IMR-90 (cell line): ENCODE results near the gene RNF130. TPM values are rescaled to one million over a fixed set of nuclear protein-coding genes. Genes with fewer than 3 reads are reported as not detected.

ENCODE experiments used
- ATAC-seq: fragments of 200-7000 bp; cut with Tn5 transposase; 2 replicates; pipeline ENCODE4 v1.9.1; 2020; ENCODE audit warnings: low read depth, mild to moderate bottlenecking, moderate library complexity
- BruUV-seq: library from RNA; stranded (reverse); fragments of 400-500 nt; replicated peaks from 2 replicates; lab custom pipeline; 2021; lab: Mats Ljungman, UMichigan
- CTCF ChIA-PET: fragments of 300-600 bp; formaldehyde crosslinking; extraction: SDS; loops from one replicate; lab custom pipeline; 2021; ENCODE audit warnings: antibody characterized with exemption; lab: Yijun Ruan, JAX
- POLR2A ChIA-PET: fragments of 300-600 bp; sonication (Branson Sonifier 250); formaldehyde crosslinking; loops from one replicate; lab custom pipeline; 2022; ENCODE audit warnings: antibody characterized with exemption; ENCODE audit not compliant: unreplicated experiment; lab: Charles Lee
- DNase-seq: peaks from one replicate; pipeline ENCODE4 v3.0.0; 2013
- H2AFZ ChIP-seq: replicated peaks from 2 replicates; pipeline ENCODE3; 2013; ENCODE audit warnings: low read length, mild to moderate bottlenecking; ENCODE audit not compliant: poor library complexity
- H2AK5ac ChIP-seq: 2 replicates; pipeline ENCODE4 v1.6.1; 2013; ENCODE audit warnings: low read depth, low read length, inconsistent platforms
- H2AK9ac ChIP-seq: replicated peaks from 2 replicates; pipeline ENCODE3; 2013; ENCODE audit warnings: mild to moderate bottlenecking, low read depth, low read length, moderate library complexity; ENCODE audit not compliant: poor library complexity
- H2BK120ac ChIP-seq: 2 replicates; pipeline ENCODE4 v1.6.1; 2013; ENCODE audit warnings: low read depth, low read length, inconsistent platforms
- H2BK15ac ChIP-seq: 3 replicates; pipeline ENCODE4 v1.6.1; 2013; ENCODE audit warnings: low read depth, low read length, inconsistent platforms
- H2BK20ac ChIP-seq: 2 replicates; pipeline ENCODE4 v1.6.1; 2013; ENCODE audit warnings: low read depth, mild to moderate bottlenecking, inconsistent platforms, low read length, moderate library complexity
- H2BK5ac ChIP-seq: 2 replicates; pipeline ENCODE4 v1.6.1; 2013; ENCODE audit warnings: mild to moderate bottlenecking, low read depth, low read length, inconsistent platforms; ENCODE audit not compliant: poor library complexity, severe bottlenecking
- H3K14ac ChIP-seq: replicated peaks from 2 replicates; pipeline ENCODE4 v1.6.1; 2013; ENCODE audit warnings: low read depth, low read length, inconsistent platforms
- H3K18ac ChIP-seq: 2 replicates; pipeline ENCODE4 v1.6.1; 2013; ENCODE audit warnings: low read depth, low read length, control low read depth
- H3K23ac ChIP-seq: 2 replicates; pipeline ENCODE4 v1.6.1; 2013; ENCODE audit warnings: low read depth, low read length, inconsistent platforms
- H3K27ac ChIP-seq: 2 replicates; pipeline ENCODE4 v1.5.1; 2013; ENCODE audit warnings: mild to moderate bottlenecking, control low read depth, low read length; ENCODE audit not compliant: insufficient read depth
- H3K27me3 ChIP-seq: 2 replicates; pipeline ENCODE4 v1.6.1; 2013; ENCODE audit warnings: low read length; ENCODE audit not compliant: control insufficient read depth, insufficient read depth
- H3K36me3 ChIP-seq: 2 replicates; pipeline ENCODE4 v1.6.1; 2013; ENCODE audit warnings: low read length, mixed read lengths; ENCODE audit not compliant: control insufficient read depth, insufficient read depth
- H3K4ac ChIP-seq: 2 replicates; pipeline ENCODE4 v1.6.1; 2013; ENCODE audit warnings: low read depth, low read length, inconsistent platforms
- H3K4me1 ChIP-seq: 2 replicates; pipeline ENCODE4 v1.6.1; 2013; ENCODE audit warnings: low read length, mixed read lengths; ENCODE audit not compliant: control insufficient read depth, insufficient read depth
- H3K4me2 ChIP-seq: 2 replicates; pipeline ENCODE4 v1.6.1; 2013; ENCODE audit warnings: low read depth, mild to moderate bottlenecking, control low read depth, low read length, moderate library complexity
- H3K4me3 ChIP-seq: 2 replicates; pipeline ENCODE4 v1.5.1; 2013; ENCODE audit warnings: low read depth, mild to moderate bottlenecking, control low read depth, low read length, moderate library complexity; ENCODE audit not compliant: insufficient read depth
- H3K56ac ChIP-seq: 2 replicates; pipeline ENCODE4 v1.6.1; 2013; ENCODE audit warnings: low read length, inconsistent platforms; ENCODE audit not compliant: insufficient read depth; ENCODE audit errors: extremely low read depth
- H3K79me1 ChIP-seq, 2 experiments: 2 replicates each; pipeline ENCODE4 v1.6.1; 2013; ENCODE audit warnings: low read length in 2 of 2, inconsistent platforms in 1 of 2, low read depth in 1 of 2
- H3K9ac ChIP-seq: 2 replicates; pipeline ENCODE4 v1.6.1; 2013; ENCODE audit warnings: low read depth, low read length, control low read depth
- H3K9me1 ChIP-seq: 2 replicates; pipeline ENCODE4 v1.6.1; 2013; ENCODE audit warnings: low read length, inconsistent platforms; ENCODE audit not compliant: insufficient read depth
- H3K9me3 ChIP-seq: 2 replicates; pipeline ENCODE4 v1.6.1; 2013; ENCODE audit warnings: low read length; ENCODE audit not compliant: control insufficient read depth, insufficient read depth
- H4K20me1 ChIP-seq: 2 replicates; pipeline ENCODE4 v1.6.1; 2013; ENCODE audit warnings: low read length, inconsistent platforms; ENCODE audit not compliant: insufficient read depth
- H4K5ac ChIP-seq: 2 replicates; pipeline ENCODE4 v1.6.1; 2013; ENCODE audit warnings: mild to moderate bottlenecking, low read depth, low read length, control low read depth
- H4K8ac ChIP-seq, 2 experiments: 2 replicates each; pipeline ENCODE4 v1.6.1; 2013; ENCODE audit warnings: low read depth in 2 of 2, low read length in 2 of 2, control low read depth in 1 of 2, inconsistent platforms in 1 of 2
- H4K91ac ChIP-seq: 2 replicates; pipeline ENCODE4 v1.6.1; 2013; ENCODE audit warnings: low read depth, low read length, inconsistent platforms; ENCODE audit not compliant: insufficient read depth
- BHLHE40 ChIP-seq: fragments of 150-350 bp; IDR thresholded peaks from 2 replicates; pipeline ENCODE4 v1.6.1; 2016; ENCODE audit warnings: mild to moderate bottlenecking, low read depth, low read length
- CEBPB ChIP-seq: IDR thresholded peaks from 2 replicates; pipeline ENCODE4 v1.6.1; 2012; ENCODE audit warnings: low read depth, low read length, improper control_type of control experiment
- CHD1 ChIP-seq: IDR thresholded peaks from 2 replicates; pipeline ENCODE4 v1.6.1; 2012; ENCODE audit warnings: low read depth, low read length, improper control_type of control experiment
- CTCF ChIP-seq: conservative IDR thresholded peaks from 2 replicates; pipeline ENCODE4 v1.5.1; 2012; ENCODE audit warnings: mild to moderate bottlenecking, low read depth, low read length, improper control_type of control experiment
- FOS ChIP-seq: fragments of 150-350 bp; IDR thresholded peaks from 2 replicates; pipeline ENCODE4 v1.6.1; 2016; ENCODE audit warnings: low read depth, low read length
- MAFK ChIP-seq: IDR thresholded peaks from 2 replicates; pipeline ENCODE4 v1.6.1; 2012; ENCODE audit warnings: low read depth, low read length, improper control_type of control experiment
- MAZ ChIP-seq: IDR thresholded peaks from 2 replicates; pipeline ENCODE4 v1.6.1; 2012; ENCODE audit warnings: low read depth, mild to moderate bottlenecking, low read length, improper control_type of control experiment, moderate library complexity, borderline replicate concordance
- MXI1 ChIP-seq: IDR thresholded peaks from 2 replicates; pipeline ENCODE4 v1.6.1; 2012; ENCODE audit warnings: low read depth, mild to moderate bottlenecking, low read length, moderate library complexity, borderline replicate concordance
- NFE2L2 ChIP-seq: fragments of 150-350 bp; IDR thresholded peaks from 2 replicates; pipeline ENCODE4 v1.6.1; 2016; ENCODE audit warnings: low read depth, mild to moderate bottlenecking, low read length
- POLR2A ChIP-seq: IDR thresholded peaks from 2 replicates; pipeline ENCODE4 v1.6.1; 2012; ENCODE audit warnings: mild to moderate bottlenecking, low read depth, low read length
- RAD21 ChIP-seq: IDR thresholded peaks from 2 replicates; pipeline ENCODE4 v1.6.1; 2012; ENCODE audit warnings: low read length, improper control_type of control experiment
- RCOR1 ChIP-seq: IDR thresholded peaks from 2 replicates; pipeline ENCODE4 v1.6.1; 2012; ENCODE audit warnings: mild to moderate bottlenecking, low read length, improper control_type of control experiment; ENCODE audit not compliant: insufficient replicate concordance
- RFX5 ChIP-seq: IDR thresholded peaks from 2 replicates; pipeline ENCODE4 v1.8.0; 2012; ENCODE audit warnings: low read depth, mild to moderate bottlenecking, low read length, moderate library complexity
- SMC3 ChIP-seq: fragments of 150-350 bp; IDR thresholded peaks from 2 replicates; pipeline ENCODE4 v1.6.1; 2016; ENCODE audit warnings: low read depth, mild to moderate bottlenecking, antibody characterized with exemption, low read length, moderate library complexity
- USF2 ChIP-seq: fragments of 150-350 bp; IDR thresholded peaks from 2 replicates; pipeline ENCODE4 v1.6.1; 2017; ENCODE audit warnings: mild to moderate bottlenecking, antibody characterized with exemption, low read length, low read depth
- WGBS, 2 experiments: methylation state at CpG; one replicate each; pipeline versions ENCODE4 v1.1.5 to v1.1.7; 2013; ENCODE audit warnings: missing lambda C conversion rate in 2 of 2; ENCODE audit not compliant: insufficient read length in 1 of 2; ENCODE audit errors: extremely low coverage in 2 of 2; 5-methylcytosine and 5-hydroxymethylcytosine counted together
- dilution Hi-C: fragments of 300-500 bp; cut with HindIII; formaldehyde crosslinking; loops from one replicate; pipeline ENCODE4 v1.14.3; 2018; ENCODE audit warnings: low sequenced_read_pairs; ENCODE audit not compliant: unreplicated experiment
- in situ Hi-C: fragments of 300-500 bp; cut with MboI; formaldehyde crosslinking; loops from 3 replicates; pipeline ENCODE4 v1.14.3; 2019; ENCODE audit warnings: low sequenced_read_pairs, inconsistent platforms, mixed read lengths
- intact Hi-C: fragments of 100-400 bp; cut with micrococcal nuclease; formaldehyde crosslinking; loops from 2 replicates; pipeline ENCODE4 v1.10.0; 2022
- polyA plus RNA-seq, 3 experiments: library from polyadenylated mRNA; depleted of rRNA; stranded (reverse); fragments of >200 nt; gene quantifications; 2 replicates each; pipeline ENCODE4 v1.2.3, GENCODE V29; 2012; ENCODE audit warnings: low replicate concordance in 1 of 3
- total RNA-seq: library from RNA; depleted of rRNA; stranded (reverse); fragments of >200 nt; gene quantifications from 2 replicates; pipeline ENCODE4 v1.2.3, GENCODE V29; 2012
- TF ChIP-seq, protein P1 (sequence below): fragments of 150-350 bp; IDR thresholded peaks from 2 replicates; pipeline ENCODE4 v1.6.1; 2016; ENCODE audit warnings: low read depth, mild to moderate bottlenecking, low read length, moderate library complexity, borderline replicate concordance

Gene RNF130
- total and polyA plus RNA-seq, 2 of the 4 experiments (the other 2 are of a cell fraction) = 12.9 to 21.7 TPM

- Histone ChIP-seq H4K20me1 (no peaks in the 10 kb centered on the region), H3K9me1 (no peaks in the 10 kb centered on the region), H3K27me3 (peaks cover 10% of the 10 kb centered on the region; the same call in 1 of the 2 replicates), H3K14ac (no peak overlapping the region), H2BK120ac (no peak overlapping the region), H3K36me3 (no peaks in the 10 kb centered on the region), H2AK9ac (no peak overlapping the region), H3K4me2 (no peak overlapping the region), H3K4me1 (no peaks in the 10 kb centered on the region; the same call in 1 of the 2 replicates), H3K9ac (no peak overlapping the region), H3K79me1 (no peaks in the 10 kb centered on the region), H4K91ac (no peak overlapping the region), H2BK5ac (no peak overlapping the region), H3K4me3 (no peak overlapping the region), H2AK5ac (no peak overlapping the region), H2BK15ac (no peak overlapping the region), H3K27ac (no peak overlapping the region), H3K56ac (no peak overlapping the region), H3K9me3 (no peaks in the 10 kb centered on the region), H4K5ac (no peak overlapping the region), H4K8ac (no peak overlapping the region), H3K23ac (no peak overlapping the region), H2BK20ac (no peak overlapping the region), H3K4ac (no peak overlapping the region), H2AFZ (no peak overlapping the region), H3K18ac (no peak overlapping the region)
- POLR2A ChIA-PET = no interaction called here
- in situ Hi-C loops = no loop called here
- dilution Hi-C loops = no loop called here
- CTCF ChIA-PET = no interaction called here
- no CpG with 5 or more reads among the region's 8 CpGs for WGBS, 2 experiments
- no TSS peak for BruUV-seq
- ATAC-seq (no peak), DNase-seq (no peak)
- TF ChIP-seq CTCF (no peak), RAD21 (no peak), FOS (no peak), NFE2L2 (no peak), POLR2A (no peak), CEBPB (no peak), RFX5 (no peak), MAFK (no peak), MXI1 (no peak), CHD1 (no peak), USF2 (no peak), SMC3 (no peak), MAZ (no peak), BHLHE40 (no peak), RCOR1 (no peak)
- TF ChIP-seq, protein P1, sequence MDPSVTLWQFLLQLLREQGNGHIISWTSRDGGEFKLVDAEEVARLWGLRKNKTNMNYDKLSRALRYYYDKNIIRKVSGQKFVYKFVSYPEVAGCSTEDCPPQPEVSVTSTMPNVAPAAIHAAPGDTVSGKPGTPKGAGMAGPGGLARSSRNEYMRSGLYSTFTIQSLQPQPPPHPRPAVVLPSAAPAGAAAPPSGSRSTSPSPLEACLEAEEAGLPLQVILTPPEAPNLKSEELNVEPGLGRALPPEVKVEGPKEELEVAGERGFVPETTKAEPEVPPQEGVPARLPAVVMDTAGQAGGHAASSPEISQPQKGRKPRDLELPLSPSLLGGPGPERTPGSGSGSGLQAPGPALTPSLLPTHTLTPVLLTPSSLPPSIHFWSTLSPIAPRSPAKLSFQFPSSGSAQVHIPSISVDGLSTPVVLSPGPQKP = no peak
- intact Hi-C loops = no loop called here
These were observed 17.0 kb upstream of the RNF130 start for GRCh38 chr5:180088561-180088960.
